H1 (cell line): Measurements from ENCODE around the gene GEMIN2. TPM values are rescaled to one million over a fixed set of nuclear protein-coding genes. Genes with fewer than 3 reads are reported as not detected.

ENCODE experiments used
- CTCF ChIA-PET: fragments of 300-600 bp; sonication (Branson Sonifier 250); formaldehyde crosslinking; loops from one replicate; lab custom pipeline; 2021; ENCODE audit not compliant: partially characterized antibody; lab: Charles Lee
- POLR2A ChIA-PET: fragments of 300-600 bp; sonication (Branson Sonifier 250); formaldehyde crosslinking; loops from one replicate; lab custom pipeline; 2021; ENCODE audit warnings: inconsistent platforms; ENCODE audit not compliant: partially characterized antibody; lab: Charles Lee
- DNase-seq, 2 experiments: peaks; one replicate each; pipeline versions ENCODE4 v3.0.0 to v3.0.0-alpha.2; 2010 to 2022; ENCODE audit warnings: low spot score in 2 of 2, low read depth in 1 of 2, mixed read lengths in 1 of 2
- FAIRE-seq: peaks from 2 replicates; lab custom pipeline; 2011; peaks lifted over from hg19 to GRCh38; lab: Jason Lieb, UNC
- H2AFZ ChIP-seq: 2 replicates; pipeline ENCODE4 v1.8.1; 2012; ENCODE audit warnings: low read length, inconsistent platforms
- H2AK5ac ChIP-seq: 2 replicates; pipeline ENCODE4 v1.6.1; 2013; ENCODE audit warnings: low read depth, low read length
- H2BK120ac ChIP-seq: replicated peaks from 2 replicates; pipeline ENCODE3; 2013; ENCODE audit warnings: low read depth, low read length, inconsistent platforms
- H2BK12ac ChIP-seq: 2 replicates; pipeline ENCODE4 v1.6.1; 2013; ENCODE audit warnings: low read depth, low read length
- H2BK15ac ChIP-seq: 2 replicates; pipeline ENCODE4 v1.6.1; 2013; ENCODE audit warnings: low read length
- H2BK20ac ChIP-seq: 2 replicates; pipeline ENCODE4 v1.6.1; 2013; ENCODE audit warnings: low read length
- H2BK5ac ChIP-seq: 2 replicates; pipeline ENCODE4 v1.6.1; 2013; ENCODE audit warnings: low read depth, low read length
- H3K14ac ChIP-seq: 2 replicates; pipeline ENCODE4 v1.6.1; 2013; ENCODE audit warnings: inconsistent platforms; ENCODE audit not compliant: insufficient read length
- H3K18ac ChIP-seq: 2 replicates; pipeline ENCODE4 v1.6.1; 2013; ENCODE audit warnings: low read length; ENCODE audit errors: extremely low read depth
- H3K23ac ChIP-seq: 2 replicates; pipeline ENCODE4 v1.6.1; 2013; ENCODE audit warnings: inconsistent platforms; ENCODE audit not compliant: insufficient read length
- H3K23me2 ChIP-seq: 2 replicates; pipeline ENCODE4 v1.6.1; 2013; ENCODE audit warnings: low read depth, low read length
- H3K27ac ChIP-seq: 2 replicates; pipeline ENCODE4 v1.6.1; 2011; ENCODE audit warnings: low read depth, low read length, inconsistent platforms
- H3K27me3 ChIP-seq, 4 experiments: replicated peaks in 1 of 4; 1 replicate in 1 of 4; 2 replicates in 3 of 4; pipeline versions ENCODE4 v1.6.1 to v1.8.1; 2011 to 2013; ENCODE audit warnings: low read length in 3 of 4, mild to moderate bottlenecking in 3 of 4, inconsistent platforms in 2 of 4, mixed read lengths in 2 of 4, moderate library complexity in 1 of 4; ENCODE audit not compliant: control insufficient read depth in 3 of 4, insufficient read depth in 3 of 4; ENCODE audit errors: extremely low read depth in 1 of 4
- H3K36me3 ChIP-seq, 4 experiments: 2 replicates each; pipeline versions ENCODE4 v1.6.1 to v1.8.1; 2011 to 2013; ENCODE audit warnings: mild to moderate bottlenecking in 4 of 4, low read length in 3 of 4, moderate library complexity in 2 of 4, control low read depth in 1 of 4, inconsistent platforms in 1 of 4; ENCODE audit not compliant: insufficient read depth in 4 of 4, control insufficient read depth in 2 of 4
- H3K4ac ChIP-seq: replicated peaks from 2 replicates; pipeline ENCODE3; 2013; ENCODE audit warnings: low read length, low read depth, mixed read lengths, inconsistent platforms; ENCODE audit not compliant: insufficient read length
- H3K4me1 ChIP-seq, 4 experiments: replicated peaks in 1 of 4; 1 replicate in 1 of 4; 2 replicates in 3 of 4; pipeline versions ENCODE4 v1.6.1 to v1.8.1; 2011 to 2013; ENCODE audit warnings: low read length in 3 of 4, inconsistent platforms in 2 of 4, mixed read lengths in 1 of 4; ENCODE audit not compliant: insufficient read depth in 4 of 4, control insufficient read depth in 3 of 4
- H3K4me2 ChIP-seq, 2 experiments: 2 replicates each; pipeline versions ENCODE4 v1.6.1 to v1.8.1; 2011 to 2013; ENCODE audit warnings: low read depth in 2 of 2, low read length in 2 of 2, control low read depth in 1 of 2, inconsistent platforms in 1 of 2, mild to moderate bottlenecking in 1 of 2; ENCODE audit not compliant: insufficient read depth in 1 of 2
- H3K4me3 ChIP-seq, 4 experiments: fragments of 200-600, 300-600 bp in 1 of 4; sonication (generic), shearing (Covaris generic), sonication (Bioruptor Twin) in 1 of 4; 2 replicates each; pipeline versions ENCODE4 v1.5.1 to v1.8.1; 2011 to 2016; ENCODE audit warnings: low read length in 4 of 4, low read depth in 3 of 4, control low read depth in 2 of 4, inconsistent platforms in 2 of 4, mild to moderate bottlenecking in 2 of 4, mixed read lengths in 1 of 4, moderate library complexity in 1 of 4; ENCODE audit not compliant: insufficient read depth in 2 of 4; ENCODE audit errors: extremely low read depth in 1 of 4
- H3K56ac ChIP-seq: replicated peaks from 2 replicates; pipeline ENCODE3; 2013; ENCODE audit warnings: low read depth, mild to moderate bottlenecking, mixed read lengths, low read length, inconsistent platforms; ENCODE audit not compliant: insufficient read length
- H3K79me1 ChIP-seq: 2 replicates; pipeline ENCODE4 v1.6.1; 2013; ENCODE audit warnings: low read depth, low read length, control low read depth
- H3K79me2 ChIP-seq, 2 experiments: 2 replicates each; pipeline versions ENCODE4 v1.6.1 to v1.8.1; 2012 to 2013; ENCODE audit warnings: low read length in 2 of 2, mild to moderate bottlenecking in 2 of 2, inconsistent platforms in 1 of 2; ENCODE audit not compliant: insufficient read depth in 2 of 2, control insufficient read depth in 1 of 2
- H3K9ac ChIP-seq, 4 experiments: replicated peaks in 1 of 4; 1 replicate in 1 of 4; 2 replicates in 3 of 4; pipeline versions ENCODE4 v1.6.1 to v1.8.1; 2011 to 2013; ENCODE audit warnings: low read depth in 3 of 4, low read length in 3 of 4, control low read depth in 2 of 4, mild to moderate bottlenecking in 2 of 4, moderate library complexity in 2 of 4, inconsistent platforms in 1 of 4; ENCODE audit errors: extremely low read depth in 1 of 4
- H3K9me3 ChIP-seq, 2 experiments: 2 replicates each; pipeline versions ENCODE4 v1.6.1 to v1.8.1; 2012 to 2013; ENCODE audit warnings: mild to moderate bottlenecking in 2 of 2, moderate library complexity in 2 of 2, control low read depth in 1 of 2, inconsistent platforms in 1 of 2, low read depth in 1 of 2, low read length in 1 of 2, mixed read lengths in 1 of 2; ENCODE audit not compliant: insufficient read depth in 2 of 2
- H4K20me1 ChIP-seq, 2 experiments: replicated peaks in 1 of 2; 2 replicates each; pipeline versions ENCODE3 to v1.8.1; 2011 to 2013; ENCODE audit warnings: inconsistent platforms in 2 of 2, low read length in 2 of 2, mild to moderate bottlenecking in 1 of 2; ENCODE audit not compliant: insufficient read depth in 2 of 2, control insufficient read depth in 1 of 2
- H4K5ac ChIP-seq: 2 replicates; pipeline ENCODE4 v1.6.1; 2013; ENCODE audit warnings: low read length, low read depth, mixed read lengths, inconsistent platforms; ENCODE audit not compliant: insufficient read length
- H4K8ac ChIP-seq: 2 replicates; pipeline ENCODE4 v1.8.0; 2013; ENCODE audit warnings: mild to moderate bottlenecking, moderate library complexity, low read length, inconsistent platforms; ENCODE audit not compliant: insufficient read depth; ENCODE audit errors: extremely low read depth
- H4K91ac ChIP-seq: replicated peaks from 2 replicates; pipeline ENCODE3; 2013; ENCODE audit warnings: low read length, mixed read lengths, inconsistent platforms; ENCODE audit not compliant: insufficient read length
- ASH2L ChIP-seq: fragments of 200-600, 300-600 bp; sonication (generic); IDR thresholded peaks from one replicate; pipeline ENCODE4 v1.7.1; 2017; ENCODE audit warnings: low read length
- EGR1 ChIP-seq: IDR thresholded peaks from 2 replicates; pipeline ENCODE4 v1.6.1; 2011; ENCODE audit warnings: low read depth, low read length, borderline replicate concordance
- KDM5A ChIP-seq: fragments of 200-600 bp; IDR thresholded peaks from 2 replicates; pipeline ENCODE4 v1.7.1; 2012; ENCODE audit warnings: mild to moderate bottlenecking, low read length, inconsistent platforms, mixed read lengths
- MAFK ChIP-seq: IDR thresholded peaks from 2 replicates; pipeline ENCODE4 v1.6.1; 2012; ENCODE audit warnings: low read depth, mild to moderate bottlenecking, improper control_type of control experiment, low read length
- POU5F1 ChIP-seq: IDR thresholded peaks from 2 replicates; pipeline ENCODE4 v1.6.1; 2011; ENCODE audit warnings: low read depth, mild to moderate bottlenecking, low read length, moderate library complexity
- RBBP5 ChIP-seq: IDR thresholded peaks from 2 replicates; pipeline ENCODE4 v1.7.1; 2012; ENCODE audit warnings: low read depth, mild to moderate bottlenecking, inconsistent platforms, low read length, moderate library complexity, borderline replicate concordance
- RFX5 ChIP-seq: IDR thresholded peaks from 2 replicates; pipeline ENCODE4 v1.6.1; 2011; ENCODE audit warnings: low read depth, low read length, improper control_type of control experiment, borderline replicate concordance
- SIN3A ChIP-seq, 2 experiments: IDR thresholded peaks in 1 of 2; conservative IDR thresholded peaks in 1 of 2; 2 replicates each; pipeline ENCODE4 v1.6.1; 2011 to 2012; ENCODE audit warnings: low read length in 2 of 2, improper control_type of control experiment in 1 of 2, low read depth in 1 of 2, mild to moderate bottlenecking in 1 of 2
- SUZ12 ChIP-seq: fragments of 200-600 bp; sonication (generic); IDR thresholded peaks from 2 replicates; pipeline ENCODE4 v1.6.1; 2012; ENCODE audit warnings: mild to moderate bottlenecking, inconsistent platforms, low read length, moderate library complexity, mixed read lengths
- TEAD4 ChIP-seq: IDR thresholded peaks from 2 replicates; pipeline ENCODE4 v1.6.1; 2012; ENCODE audit warnings: low read depth, low read length, inconsistent platforms, mixed read lengths
- YY1 ChIP-seq: IDR thresholded peaks from 2 replicates; pipeline ENCODE4 v1.6.1; 2011; ENCODE audit warnings: low read depth, mild to moderate bottlenecking, low read length
- ZNF274 ChIP-seq: IDR thresholded peaks from 2 replicates; pipeline ENCODE4 v1.7.0; 2012; ENCODE audit warnings: low read length, borderline replicate concordance; ENCODE audit errors: extremely low read depth
- WGBS, 2 experiments: shearing (Covaris generic) in 1 of 2; methylation state at CpG; one replicate each; pipeline versions ENCODE4 v1.1.6 to v1.1.7; 2013 to 2015; ENCODE audit warnings: low lambda C conversion rate in 2 of 2, mixed read lengths in 2 of 2, inconsistent platforms in 1 of 2, low coverage in 1 of 2, missing lambda C conversion rate in 1 of 2; ENCODE audit not compliant: insufficient replicate concordance in 2 of 2, insufficient coverage in 1 of 2, insufficient read length in 1 of 2; ENCODE audit errors: extremely low coverage in 1 of 2, missing lambda C conversion rate in 1 of 2; 5-methylcytosine and 5-hydroxymethylcytosine counted together
- polyA plus RNA-seq, 7 experiments: library from polyadenylated mRNA; depleted of rRNA in 3 of 7; stranded (reverse) in 5 of 7; unstranded in 2 of 7; fragments of >200 nt in 5 of 7; fragments of 200-250 nt in 2 of 7; gene quantifications; 1 replicate in 5 of 7; 2 replicates in 1 of 7; 4 replicates in 1 of 7; pipeline versions ENCODE4 v1.2.1 to v1.2.3, GENCODE V29; 2011 to 2013; ENCODE audit warnings: missing spikeins in 2 of 7, mixed read lengths in 2 of 7
- total RNA-seq: library from RNA; stranded (reverse); fragmentation: NEBNext Ultra II Directional; extraction: Animal tissue kit (Norgen Biotek cat#: 25700); gene quantifications from 2 replicates; pipeline ENCODE4 v1.2.1, GENCODE V29; 2021

GEMIN2 gene
- total and polyA plus RNA-seq, 2 of the 8 experiments (the other 6 are each of a cell fraction or from before 2014, with no cell fraction given): 29.1 to 30.8 TPM

- no peak overlapping the region for H2BK5ac ChIP-seq
- no peak overlapping the region for H2BK15ac ChIP-seq
- no peak overlapping the region for H3K27ac ChIP-seq
- H3K23me2 ChIP-seq: no peaks in the 10 kb centered on the region
- no peaks in the 10 kb centered on the region for H3K4me1 ChIP-seq
- no peak overlapping the region for H3K14ac ChIP-seq
- H3K56ac ChIP-seq: no peak overlapping the region
- no peak overlapping the region for H2BK12ac ChIP-seq
- no peak overlapping the region for H3K4me2 ChIP-seq
- FAIRE-seq: no peak
- peak in 1 of 2 experiments; percentile 10 for DNase-seq
- H4K5ac ChIP-seq: no peak overlapping the region
- no peaks in the 10 kb centered on the region for H3K9me3 ChIP-seq
- H4K20me1 ChIP-seq: peaks cover 0 to 1% of the 10 kb centered on the region in 2 experiments
- no peak overlapping the region for H3K18ac ChIP-seq
- H3K27me3 ChIP-seq: no peaks in the 10 kb centered on the region
- no peak overlapping the region for H3K4ac ChIP-seq
- H2BK20ac ChIP-seq: no peak overlapping the region
- no peaks in the 10 kb centered on the region for H3K79me2 ChIP-seq
- H2AK5ac ChIP-seq: no peak overlapping the region
- H3K9ac ChIP-seq: no peak overlapping the region
- H3K4me3 ChIP-seq: no peak overlapping the region
- no peaks in the 10 kb centered on the region for H3K79me1 ChIP-seq
- H3K36me3 ChIP-seq: peaks cover 0 to 27% (median 4%) of the 10 kb centered on the region in 4 experiments; a peak in 2 of 8 replicates
- no peak overlapping the region for H4K91ac ChIP-seq
- ChIA-PET POLR2A (interaction anchor here (0.6 to 1.9 kb wide), 3 partner anchors 15 to 26 kb away, joined by 3 to 5 read pairs (median 3); partner anchors contain the start of gene TRAPPC6B), CTCF (no interaction called here)
- H3K23ac ChIP-seq: no peak overlapping the region
- no peak overlapping the region for H4K8ac ChIP-seq
- 95% methylated on average over 9 of the region's 9 CpGs; no CpG with 5 or more reads in 1 of the 2 experiments for WGBS, 2 experiments
- H2BK120ac ChIP-seq: no peak overlapping the region
- no peak overlapping the region for H2AFZ ChIP-seq
- TF ChIP-seq MAFK: no peak
- TF ChIP-seq EGR1: no peak
- TF ChIP-seq KDM5A: no peak
- TF ChIP-seq YY1: no peak
- TF ChIP-seq POU5F1: no peak
- no peak for TF ChIP-seq SUZ12
- TF ChIP-seq RBBP5: no peak
- TF ChIP-seq ASH2L: no peak
- TF ChIP-seq SIN3A (conservative IDR thresholded peaks at IDR 0.05 in 1 of 2, IDR thresholded peaks at IDR 0.05 in 1 of 2; ENCODE audit: low read depth in 1 of 2, low read length in 2 of 2): no peak
- no peak for TF ChIP-seq ZNF274
- TF ChIP-seq RFX5: no peak
- no peak for TF ChIP-seq TEAD4
Observed at GRCh38 chr14:39154594-39155189, 40.6 kb downstream of the GEMIN2 start.
